H9 (cell line): ENCODE results near the gene SOHLH2. TPM values are rescaled to one million over a fixed set of nuclear protein-coding genes. Genes with fewer than 3 reads are reported as not detected.

ENCODE experiments used
- DNase-seq: peaks from one replicate; pipeline ENCODE4 v3.0.0-alpha.2; 2017
- H2AFZ ChIP-seq: one replicate; pipeline ENCODE4 v1.6.1; 2013; ENCODE audit warnings: mild to moderate bottlenecking, low read length, control low read depth, moderate library complexity
- H2AK5ac ChIP-seq: 2 replicates; pipeline ENCODE4 v1.6.1; 2013; ENCODE audit warnings: low read length, control low read depth, mixed read lengths; ENCODE audit not compliant: insufficient read length
- H2BK120ac ChIP-seq: one replicate; pipeline ENCODE4 v1.6.1; 2013; ENCODE audit warnings: low read depth, mild to moderate bottlenecking, low read length, control low read depth, inconsistent platforms; ENCODE audit not compliant: poor library complexity, severe bottlenecking
- H2BK12ac ChIP-seq: 2 replicates; pipeline ENCODE4 v1.6.1; 2013; ENCODE audit warnings: low read length, control low read depth, mixed read lengths, low read depth; ENCODE audit not compliant: insufficient read length
- H2BK15ac ChIP-seq: 2 replicates; pipeline ENCODE4 v1.6.1; 2013; ENCODE audit warnings: low read depth, low read length, control low read depth
- H2BK20ac ChIP-seq: one replicate; pipeline ENCODE4 v1.6.1; 2013; ENCODE audit warnings: low read depth, mild to moderate bottlenecking, low read length, control low read depth, inconsistent platforms; ENCODE audit not compliant: poor library complexity, severe bottlenecking
- H2BK5ac ChIP-seq: 2 replicates; pipeline ENCODE4 v1.6.1; 2013; ENCODE audit warnings: low read length, control low read depth, mixed read lengths; ENCODE audit not compliant: insufficient read length
- H3K14ac ChIP-seq: 2 replicates; pipeline ENCODE4 v1.6.1; 2013; ENCODE audit warnings: low read length, control low read depth; ENCODE audit not compliant: insufficient read depth
- H3K18ac ChIP-seq: 2 replicates; pipeline ENCODE4 v1.6.1; 2013; ENCODE audit warnings: low read depth, mild to moderate bottlenecking, mixed read lengths, low read length, control low read depth; ENCODE audit not compliant: insufficient read length
- H3K23ac ChIP-seq: 2 replicates; pipeline ENCODE4 v1.6.1; 2013; ENCODE audit warnings: low read length, control low read depth, mixed read lengths, low read depth; ENCODE audit not compliant: insufficient read length
- H3K23me2 ChIP-seq: 2 replicates; pipeline ENCODE4 v1.6.1; 2013; ENCODE audit warnings: low read depth, mild to moderate bottlenecking, mixed read lengths, low read length, control low read depth; ENCODE audit not compliant: insufficient read length, poor library complexity, severe bottlenecking
- H3K27ac ChIP-seq: 2 replicates; pipeline ENCODE4 v1.5.1; 2013; ENCODE audit warnings: low read length, control low read depth, mixed read lengths, low read depth; ENCODE audit not compliant: insufficient read length
- H3K27me3 ChIP-seq: 2 replicates; pipeline ENCODE4 v1.6.1; 2013; ENCODE audit warnings: low read length, control low read depth, inconsistent platforms; ENCODE audit not compliant: insufficient read depth
- H3K4ac ChIP-seq: 2 replicates; pipeline ENCODE4 v1.6.1; 2013; ENCODE audit warnings: low read depth, mild to moderate bottlenecking, control low read depth, inconsistent platforms, low read length, moderate library complexity
- H3K4me1 ChIP-seq: 2 replicates; pipeline ENCODE4 v1.6.1; 2013; ENCODE audit warnings: low read length, control low read depth, inconsistent platforms; ENCODE audit not compliant: insufficient read depth
- H3K4me2 ChIP-seq: 2 replicates; pipeline ENCODE4 v1.6.1; 2013; ENCODE audit warnings: low read length, control low read depth, mixed read lengths; ENCODE audit not compliant: insufficient read length, insufficient read depth
- H3K56ac ChIP-seq: 2 replicates; pipeline ENCODE4 v1.6.1; 2013; ENCODE audit warnings: low read depth, mild to moderate bottlenecking, mixed read lengths, low read length, control low read depth; ENCODE audit not compliant: insufficient read length
- H3K79me1 ChIP-seq: 2 replicates; pipeline ENCODE4 v1.6.1; 2013; ENCODE audit warnings: low read depth, mild to moderate bottlenecking, moderate library complexity, low read length, control low read depth, inconsistent platforms; ENCODE audit not compliant: insufficient read depth, poor library complexity, severe bottlenecking
- H3K79me2 ChIP-seq: 2 replicates; pipeline ENCODE4 v1.6.1; 2013; ENCODE audit warnings: low read length, control low read depth, inconsistent platforms; ENCODE audit not compliant: insufficient read depth
- H3K9ac ChIP-seq: 2 replicates; pipeline ENCODE4 v1.6.1; 2013; ENCODE audit warnings: low read length, control low read depth, mixed read lengths; ENCODE audit not compliant: insufficient read length; ENCODE audit errors: extremely low read depth
- H3K9me3 ChIP-seq: one replicate; pipeline ENCODE4 v1.6.1; 2013; ENCODE audit warnings: low read depth, low read length, inconsistent platforms; ENCODE audit not compliant: control insufficient read depth
- H3T11ph ChIP-seq: one replicate; pipeline ENCODE4 v1.6.1; 2013; ENCODE audit warnings: mild to moderate bottlenecking, low read length, control low read depth, inconsistent platforms
- H4K20me1 ChIP-seq: one replicate; pipeline ENCODE4 v1.6.1; 2013; ENCODE audit not compliant: control insufficient read depth, insufficient read length, insufficient read depth
- H4K5ac ChIP-seq: 2 replicates; pipeline ENCODE4 v1.6.1; 2013; ENCODE audit warnings: low read depth, mild to moderate bottlenecking, mixed read lengths, low read length, control low read depth; ENCODE audit not compliant: insufficient read length
- H4K8ac ChIP-seq: replicated peaks from 2 replicates; pipeline ENCODE4 v1.6.1; 2013; ENCODE audit warnings: low read length, control low read depth, mixed read lengths, low read depth; ENCODE audit not compliant: insufficient read length
- H4K91ac ChIP-seq: 2 replicates; pipeline ENCODE4 v1.6.1; 2013; ENCODE audit warnings: low read depth, mild to moderate bottlenecking, moderate library complexity, mixed read lengths, low read length, control low read depth; ENCODE audit not compliant: insufficient read length
- H3K27ac Mint-ChIP-seq, 3 experiments: 2 replicates in 2 of 3; 3 replicates in 1 of 3; pipeline ENCODE4 v1.8.0; 2020 to 2021; ENCODE audit warnings: mixed read lengths in 3 of 3, mild to moderate bottlenecking in 1 of 3, moderate library complexity in 1 of 3
- H3K27me3 Mint-ChIP-seq: 2 replicates; pipeline ENCODE4 v1.8.0; 2021; ENCODE audit warnings: low read depth, mild to moderate bottlenecking, moderate library complexity, mixed read lengths
- H3K36me3 Mint-ChIP-seq, 3 experiments: 2 replicates in 2 of 3; 3 replicates in 1 of 3; pipeline ENCODE4 v1.8.0; 2020 to 2021; ENCODE audit warnings: low read depth in 3 of 3, mixed read lengths in 3 of 3; ENCODE audit not compliant: insufficient read depth in 1 of 3
- H3K4me1 Mint-ChIP-seq, 2 experiments: 2 replicates each; pipeline ENCODE4 v1.8.0; 2020; ENCODE audit warnings: mixed read lengths in 2 of 2
- H3K4me3 Mint-ChIP-seq, 2 experiments: 2 replicates in 1 of 2; 3 replicates in 1 of 2; pipeline ENCODE4 v1.8.0; 2020 to 2021; ENCODE audit warnings: mild to moderate bottlenecking in 2 of 2, mixed read lengths in 2 of 2, moderate library complexity in 1 of 2
- H3K9me3 Mint-ChIP-seq, 2 experiments: 2 replicates in 1 of 2; 3 replicates in 1 of 2; pipeline ENCODE4 v1.8.0; 2020; ENCODE audit warnings: mild to moderate bottlenecking in 2 of 2, mixed read lengths in 2 of 2, moderate library complexity in 1 of 2
- total RNA-seq: library from RNA; stranded (reverse); gene quantifications from 2 replicates; pipeline ENCODE4 v1.2.1, GENCODE V29; 2021
- TF ChIP-seq, protein P1 (sequence below): fragments of 200-600 bp; sonication (generic); conservative IDR thresholded peaks from 3 replicates; pipeline ENCODE4 v1.8.0; 2021; ENCODE audit warnings: antibody characterized with exemption, mild to moderate bottlenecking

The SOHLH2 gene
- total RNA-seq, 1 experiment from 2014 or later: 1.3 TPM

DNA sequence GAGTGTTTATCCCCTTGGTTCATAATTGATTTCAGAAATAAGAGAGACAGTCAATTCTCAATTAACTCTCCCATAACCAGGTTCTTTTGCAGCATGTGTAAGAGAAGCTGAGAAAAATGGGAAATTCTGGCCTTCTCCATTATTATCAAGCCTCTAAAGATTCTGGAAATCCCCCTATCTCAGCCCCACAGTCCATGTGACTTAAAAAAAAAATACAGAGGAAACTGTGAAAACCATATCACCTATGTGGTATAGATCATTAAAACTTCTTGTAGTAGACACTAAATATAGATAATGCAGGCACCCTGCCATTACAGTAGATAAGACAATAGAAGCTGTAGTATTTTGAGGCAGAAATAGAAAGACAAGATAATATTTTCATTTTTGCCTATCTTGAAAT lies 34.3 kb upstream of the SOHLH2 start:
- H3T11ph ChIP-seq: no peak overlapping the region
- H2BK12ac ChIP-seq: no peak overlapping the region
- no peak overlapping the region for H3K9ac ChIP-seq
- TF ChIP-seq, protein P1, sequence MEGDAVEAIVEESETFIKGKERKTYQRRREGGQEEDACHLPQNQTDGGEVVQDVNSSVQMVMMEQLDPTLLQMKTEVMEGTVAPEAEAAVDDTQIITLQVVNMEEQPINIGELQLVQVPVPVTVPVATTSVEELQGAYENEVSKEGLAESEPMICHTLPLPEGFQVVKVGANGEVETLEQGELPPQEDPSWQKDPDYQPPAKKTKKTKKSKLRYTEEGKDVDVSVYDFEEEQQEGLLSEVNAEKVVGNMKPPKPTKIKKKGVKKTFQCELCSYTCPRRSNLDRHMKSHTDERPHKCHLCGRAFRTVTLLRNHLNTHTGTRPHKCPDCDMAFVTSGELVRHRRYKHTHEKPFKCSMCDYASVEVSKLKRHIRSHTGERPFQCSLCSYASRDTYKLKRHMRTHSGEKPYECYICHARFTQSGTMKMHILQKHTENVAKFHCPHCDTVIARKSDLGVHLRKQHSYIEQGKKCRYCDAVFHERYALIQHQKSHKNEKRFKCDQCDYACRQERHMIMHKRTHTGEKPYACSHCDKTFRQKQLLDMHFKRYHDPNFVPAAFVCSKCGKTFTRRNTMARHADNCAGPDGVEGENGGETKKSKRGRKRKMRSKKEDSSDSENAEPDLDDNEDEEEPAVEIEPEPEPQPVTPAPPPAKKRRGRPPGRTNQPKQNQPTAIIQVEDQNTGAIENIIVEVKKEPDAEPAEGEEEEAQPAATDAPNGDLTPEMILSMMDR: no peak
- no peaks in the 10 kb centered on the region; the same call in 1 of the 2 replicates for H3K4me1 ChIP-seq
- H3K4me3 Mint-ChIP-seq: no peak overlapping the region
- H3K27me3 ChIP-seq: no peaks in the 10 kb centered on the region
- no peak overlapping the region for H3K18ac ChIP-seq
- H3K23ac ChIP-seq: no peak overlapping the region
- H3K79me2 ChIP-seq: no peaks in the 10 kb centered on the region
- no peaks in the 10 kb centered on the region for H3K79me1 ChIP-seq
- no peak overlapping the region for H3K56ac ChIP-seq
- H2BK120ac ChIP-seq: no peak overlapping the region
- no peak overlapping the region for H4K8ac ChIP-seq
- no peak overlapping the region for H2AFZ ChIP-seq
- no peaks in the 10 kb centered on the region for H3K9me3 ChIP-seq
- H3K4ac ChIP-seq: no peak overlapping the region
- H3K27ac ChIP-seq: no peak overlapping the region
- H3K27ac Mint-ChIP-seq: no peak overlapping the region
- H2BK20ac ChIP-seq: no peak overlapping the region
- H2BK15ac ChIP-seq: no peak overlapping the region
- H3K14ac ChIP-seq: no peak overlapping the region
- H3K27me3 Mint-ChIP-seq: no peaks in the 10 kb centered on the region
- H4K91ac ChIP-seq: no peak overlapping the region
- no peak overlapping the region for H3K4me2 ChIP-seq
- no peaks in the 10 kb centered on the region for H3K23me2 ChIP-seq
- H4K20me1 ChIP-seq: no peaks in the 10 kb centered on the region
- H2AK5ac ChIP-seq: no peak overlapping the region
- H3K4me1 Mint-ChIP-seq: peaks cover 0 to 5% of the 10 kb centered on the region in 2 experiments; a peak in 2 of 4 replicates
- no peak for DNase-seq
- H3K9me3 Mint-ChIP-seq: peaks cover 0 to 8% of the 10 kb centered on the region in 2 experiments; a peak in 4 of 5 replicates
- H2BK5ac ChIP-seq: no peak overlapping the region
- H3K36me3 Mint-ChIP-seq: peaks cover 0 to 22% (median 15%) of the 10 kb centered on the region in 3 experiments; a peak in 5 of 7 replicates
- H4K5ac ChIP-seq: no peak overlapping the region
